Activated B cell treated with CpG ODN at 0.5 μM for 24 hours (primary cell): ENCODE data around the gene PTPRO. TPM values are rescaled to one million over a fixed set of nuclear protein-coding genes. Genes with fewer than 3 reads are reported as not detected.

ENCODE experiments used
- ATAC-seq: fragments of 200-7000 bp; cut with Tn5 transposase; one replicate; pipeline ENCODE4 v1.10.0; 2021; ENCODE audit warnings: low read depth, mild to moderate bottlenecking, moderate library complexity
- CTCF ChIA-PET: fragments of 350-600 bp; sonication (Branson Sonifier 250); formaldehyde crosslinking; loops from one replicate; lab custom pipeline; 2021; ENCODE audit warnings: antibody characterized with exemption; lab: Charles Lee
- POLR2A ChIA-PET: fragments of 350-600 bp; sonication (Branson Sonifier 250); formaldehyde crosslinking; loops from one replicate; lab custom pipeline; 2021; ENCODE audit warnings: antibody characterized with exemption; lab: Charles Lee
- DNase-seq: peaks from one replicate; pipeline ENCODE4 v3.0.0; 2022
- H3K27ac Mint-ChIP-seq: one replicate; pipeline ENCODE4 v1.8.0; 2020; ENCODE audit warnings: mixed read lengths
- H3K27me3 Mint-ChIP-seq: one replicate; pipeline ENCODE4 v1.8.0; 2021; ENCODE audit warnings: mixed read lengths
- H3K36me3 Mint-ChIP-seq: one replicate; pipeline ENCODE4 v1.8.0; 2021; ENCODE audit warnings: low read depth, mixed read lengths
- H3K4me1 Mint-ChIP-seq: one replicate; pipeline ENCODE4 v1.8.0; 2021; ENCODE audit warnings: mixed read lengths
- H3K4me3 Mint-ChIP-seq: one replicate; pipeline ENCODE4 v1.8.0; 2020; ENCODE audit warnings: mild to moderate bottlenecking, mixed read lengths
- H3K9me3 Mint-ChIP-seq: one replicate; pipeline ENCODE4 v1.8.0; 2020; ENCODE audit warnings: mixed read lengths
- intact Hi-C: fragments of 100-400 bp; cut with micrococcal nuclease; formaldehyde crosslinking; loops from one replicate; pipeline ENCODE4 v1.15.1; 2024
- total RNA-seq: library from RNA; stranded (reverse); gene quantifications from 2 replicates; pipeline ENCODE4 v1.2.3, GENCODE V29; 2022
- TF ChIP-seq, protein P1 (sequence below): fragments of 200-600 bp; IDR thresholded peaks from one replicate; pipeline ENCODE4 v1.8.0; 2022; ENCODE audit warnings: antibody characterized with exemption, mild to moderate bottlenecking

PTPRO gene
- total RNA-seq, 1 donor from 2014 or later: 23.9 TPM

DNA sequence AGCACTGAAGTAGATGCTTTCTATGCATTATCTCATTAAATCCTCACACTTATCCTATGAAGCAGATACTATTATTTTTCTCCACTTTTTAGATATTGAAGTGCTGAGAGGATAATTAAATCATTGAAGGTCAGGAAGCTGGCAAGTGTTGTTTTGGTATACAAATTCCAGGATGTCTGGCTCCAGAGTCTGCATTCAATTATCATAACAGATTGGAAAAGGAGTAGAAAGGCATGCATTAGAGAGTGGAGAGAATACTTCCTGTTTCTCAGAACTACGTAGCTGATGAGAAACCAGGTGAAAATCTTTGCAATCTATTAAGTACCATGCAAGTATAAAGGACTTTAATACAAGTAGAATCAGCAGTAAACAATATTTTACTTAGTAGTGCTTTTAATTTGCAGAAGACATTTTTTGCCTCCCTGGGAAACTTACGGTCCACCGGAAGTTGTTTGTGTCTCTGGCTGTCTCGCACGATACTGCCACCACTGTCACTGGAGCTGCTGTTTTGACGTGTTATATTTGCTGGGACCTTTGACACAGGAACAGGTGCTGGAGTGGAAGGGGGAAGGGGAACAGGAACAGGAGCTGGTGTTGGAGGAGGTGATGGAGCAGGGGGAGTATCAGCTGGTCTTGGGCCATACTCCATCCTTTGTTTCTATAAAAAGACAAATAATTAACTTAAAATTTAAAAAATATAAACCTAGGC, 308.9 kb downstream of the PTPRO start:
- Mint-ChIP-seq H3K27ac (no peak overlapping the region), H3K9me3 (no peaks in the 10 kb centered on the region), H3K4me1 (no peaks in the 10 kb centered on the region), H3K4me3 (no peak overlapping the region), H3K36me3 (no peaks in the 10 kb centered on the region), H3K27me3 (peaks cover 5% of the 10 kb centered on the region)
- DNase-seq: no peak
- no peak for ATAC-seq
- ChIA-PET POLR2A (no interaction called here), CTCF (no interaction called here)
- TF ChIP-seq, protein P1, sequence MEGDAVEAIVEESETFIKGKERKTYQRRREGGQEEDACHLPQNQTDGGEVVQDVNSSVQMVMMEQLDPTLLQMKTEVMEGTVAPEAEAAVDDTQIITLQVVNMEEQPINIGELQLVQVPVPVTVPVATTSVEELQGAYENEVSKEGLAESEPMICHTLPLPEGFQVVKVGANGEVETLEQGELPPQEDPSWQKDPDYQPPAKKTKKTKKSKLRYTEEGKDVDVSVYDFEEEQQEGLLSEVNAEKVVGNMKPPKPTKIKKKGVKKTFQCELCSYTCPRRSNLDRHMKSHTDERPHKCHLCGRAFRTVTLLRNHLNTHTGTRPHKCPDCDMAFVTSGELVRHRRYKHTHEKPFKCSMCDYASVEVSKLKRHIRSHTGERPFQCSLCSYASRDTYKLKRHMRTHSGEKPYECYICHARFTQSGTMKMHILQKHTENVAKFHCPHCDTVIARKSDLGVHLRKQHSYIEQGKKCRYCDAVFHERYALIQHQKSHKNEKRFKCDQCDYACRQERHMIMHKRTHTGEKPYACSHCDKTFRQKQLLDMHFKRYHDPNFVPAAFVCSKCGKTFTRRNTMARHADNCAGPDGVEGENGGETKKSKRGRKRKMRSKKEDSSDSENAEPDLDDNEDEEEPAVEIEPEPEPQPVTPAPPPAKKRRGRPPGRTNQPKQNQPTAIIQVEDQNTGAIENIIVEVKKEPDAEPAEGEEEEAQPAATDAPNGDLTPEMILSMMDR: no peak
- intact Hi-C loops: no loop called here

DNA sequence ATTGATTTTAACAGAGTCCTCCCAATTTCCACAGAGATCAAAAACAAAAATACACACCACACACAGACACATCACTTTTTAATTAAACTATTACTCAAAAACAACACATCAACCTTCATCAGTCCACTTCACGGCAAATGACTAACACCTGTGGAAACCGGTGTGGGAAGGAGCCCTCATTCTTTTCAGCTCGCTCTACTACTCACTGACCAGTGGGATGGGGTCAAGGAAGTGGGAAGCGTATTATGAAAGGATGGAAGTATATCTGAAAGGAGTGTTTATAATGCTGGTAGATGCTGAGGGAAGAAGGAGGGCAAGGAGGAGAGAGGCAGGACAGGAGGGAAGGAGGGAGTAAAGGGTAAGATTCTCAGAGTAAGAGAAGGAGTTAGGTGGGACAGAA, 310.4 kb downstream of the PTPRO start:
- peaks cover 5% of the 10 kb centered on the region for H3K27me3 Mint-ChIP-seq
- TF ChIP-seq, protein P1: no peak
- no peaks in the 10 kb centered on the region for H3K4me1 Mint-ChIP-seq
- DNase-seq (no peak), ATAC-seq (no peak)
- POLR2A ChIA-PET: interaction anchor here (0.6 kb wide), 1 partner anchor 66 kb away, joined by 4 read pairs; no protein-coding TSS in a partner anchor
- intact Hi-C loops: no loop called here
- H3K9me3 Mint-ChIP-seq: no peaks in the 10 kb centered on the region
- no peak overlapping the region for H3K27ac Mint-ChIP-seq
- CTCF ChIA-PET: no interaction called here
- no peak overlapping the region for H3K4me3 Mint-ChIP-seq
- H3K36me3 Mint-ChIP-seq: no peaks in the 10 kb centered on the region

DNA sequence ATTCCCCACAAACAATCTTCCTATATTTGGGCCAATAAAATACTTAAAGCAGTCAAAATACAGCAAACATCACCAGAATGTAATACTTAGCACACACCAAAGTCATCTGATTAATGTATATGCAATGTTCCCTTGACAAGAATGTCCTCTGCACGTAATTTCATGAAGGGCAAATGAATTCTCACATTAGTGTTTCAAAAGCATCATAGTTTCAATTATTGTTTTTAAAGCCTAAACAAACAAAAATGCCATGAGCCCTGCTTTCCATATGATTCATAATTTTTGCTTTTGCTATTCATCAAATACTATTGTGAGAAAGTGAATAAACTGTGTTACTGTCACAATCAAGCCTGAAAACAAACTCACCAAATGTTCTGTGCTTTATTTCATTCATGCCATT, 310.9 kb downstream of the PTPRO start:
- intact Hi-C loops: no loop called here
- Mint-ChIP-seq H3K27ac (no peak overlapping the region), H3K27me3 (peaks cover 5% of the 10 kb centered on the region), H3K4me3 (no peak overlapping the region), H3K36me3 (no peaks in the 10 kb centered on the region), H3K9me3 (no peaks in the 10 kb centered on the region), H3K4me1 (no peaks in the 10 kb centered on the region)
- CTCF ChIA-PET: no interaction called here
- no peak for DNase-seq
- POLR2A ChIA-PET: no interaction called here
- no peak for ATAC-seq
- TF ChIP-seq, protein P1: no peak

DNA sequence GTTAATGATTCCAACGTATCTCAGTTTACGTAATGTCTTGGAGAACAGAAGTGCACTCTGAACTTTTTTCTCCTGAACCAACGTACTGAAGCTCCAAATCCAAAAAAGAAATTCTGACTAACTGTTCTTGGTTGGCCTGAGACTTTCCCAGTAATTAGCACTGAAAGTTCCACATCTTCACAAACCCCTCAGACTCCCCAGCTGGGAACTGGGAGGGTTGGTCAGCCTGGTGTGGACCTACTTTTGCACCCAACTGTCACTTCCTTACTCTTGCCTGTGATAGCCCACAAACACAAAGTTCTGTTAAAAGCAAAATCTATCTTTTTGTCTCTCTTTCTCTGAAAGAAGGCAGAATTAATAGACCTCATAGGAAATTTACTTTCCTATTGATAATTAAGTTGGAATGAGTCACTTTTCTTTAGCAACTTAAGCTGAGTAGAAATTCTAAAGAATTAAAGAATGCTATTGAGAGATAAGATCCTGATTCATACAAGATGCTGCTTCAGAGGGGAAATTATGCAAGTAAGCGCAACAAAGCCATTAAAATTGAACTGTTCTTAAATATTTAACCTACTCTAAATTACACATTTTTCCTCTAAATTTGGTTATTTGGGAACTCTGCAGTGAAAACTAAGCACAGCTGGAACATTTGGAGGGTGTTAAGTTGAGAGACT, 311.8 kb downstream of the PTPRO start:
- TF ChIP-seq, protein P1: no peak
- no peaks in the 10 kb centered on the region for H3K4me1 Mint-ChIP-seq
- CTCF ChIA-PET: no interaction called here

DNA sequence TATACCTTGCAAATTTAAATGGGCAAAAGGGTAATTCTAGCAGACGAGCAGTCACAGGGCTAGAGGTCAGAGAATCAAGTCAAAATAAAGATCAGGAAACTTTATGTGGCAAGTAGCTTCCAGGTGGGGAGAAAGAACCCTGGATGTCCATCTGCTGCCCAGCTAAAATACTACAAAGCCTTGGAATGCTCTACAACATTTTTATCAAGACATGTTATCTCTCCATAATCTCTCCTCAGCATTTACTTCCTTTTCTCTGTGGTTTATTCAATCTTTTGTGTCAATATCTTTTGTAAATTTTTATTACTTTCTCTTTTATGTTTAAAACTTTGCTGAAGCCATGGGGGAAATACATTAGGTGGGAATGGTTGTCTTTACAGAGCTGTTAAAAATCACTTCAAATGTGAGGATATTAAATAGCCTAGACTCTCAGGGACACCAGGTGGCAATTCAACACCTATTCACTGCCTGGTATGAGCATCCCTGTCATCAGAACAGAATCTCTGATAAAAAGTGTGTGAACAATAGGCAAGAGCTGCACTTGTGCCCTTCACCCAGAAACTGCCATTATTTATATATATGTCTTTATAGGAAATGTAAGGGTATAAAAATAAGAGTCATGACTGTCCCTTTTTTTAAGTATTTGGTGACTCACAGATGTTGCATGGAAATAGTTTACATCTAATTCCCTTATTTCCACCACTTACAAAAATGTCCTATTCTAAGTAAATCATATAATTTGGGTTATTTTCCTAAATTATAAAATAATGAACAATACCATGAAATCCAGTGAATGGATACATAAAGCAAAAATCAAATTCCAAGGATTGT, 314.0 kb downstream of the PTPRO start:
- intact Hi-C loops: no loop called here
- DNase-seq (no peak), ATAC-seq (no peak)
- H3K9me3 Mint-ChIP-seq: no peaks in the 10 kb centered on the region
- TF ChIP-seq, protein P1: no peak
- no peaks in the 10 kb centered on the region for H3K4me1 Mint-ChIP-seq
- H3K27me3 Mint-ChIP-seq: peaks cover 6% of the 10 kb centered on the region
- H3K36me3 Mint-ChIP-seq: no peaks in the 10 kb centered on the region
- no peak overlapping the region for H3K27ac Mint-ChIP-seq
- H3K4me3 Mint-ChIP-seq: no peak overlapping the region
- CTCF ChIA-PET: no interaction called here
- POLR2A ChIA-PET: no interaction called here

More for the DNA sequence above, 311.8 kb downstream of the PTPRO start:
- ATAC-seq: no peak
- intact Hi-C loops: no loop called here
- Mint-ChIP-seq H3K36me3 (no peaks in the 10 kb centered on the region), H3K27ac (no peak overlapping the region), H3K27me3 (peaks cover 5% of the 10 kb centered on the region), H3K9me3 (no peaks in the 10 kb centered on the region), H3K4me3 (no peak overlapping the region)
- DNase-seq: no peak
- POLR2A ChIA-PET: no interaction called here
